GM19351 (cell line): ENCODE results near the gene IER3.

ENCODE experiments used
- ATAC-seq: cut with Tn5 transposase; IDR thresholded peaks from one replicate; pipeline ENCODE4 v1.9.1; 2021; ENCODE audit warnings: mild to moderate bottlenecking, moderate library complexity; ENCODE audit not compliant: unreplicated experiment

IER3 gene

GRCh38 chr6:30709101-30709868, 35.1 kb downstream of the IER3 start:
- ATAC-seq = no peak

GRCh38 chr6:30707281-30707850, 37.0 kb downstream of the IER3 start:
- ATAC-seq = no peak

- no peak for ATAC-seq
Observed at GRCh38 chr6:30705620-30706019, 38.7 kb downstream of the IER3 start.

- ATAC-seq = no peak
Observed at GRCh38 chr6:30703821-30704220, 40.5 kb downstream of the IER3 start.

GRCh38 chr6:30703011-30703410, 41.3 kb downstream of the IER3 start:
- ATAC-seq = no peak

- ATAC-seq = no peak
Observed at GRCh38 chr6:30700340-30700739, 44.0 kb downstream of the IER3 start.

GRCh38 chr6:30696432-30696831, 47.9 kb downstream of the IER3 start:
- ATAC-seq = no peak
